ENCODE results near the gene ZNF76.

The ZNF76 gene

GRCh38 chr6:35238843-35239289 lies 20.7 kb upstream of the ZNF76 start:
- DNase-seq = no peak

GRCh38 chr6:35239581-35239980 lies 20.0 kb upstream of the ZNF76 start:
- DNase-seq = no peak

- peak; percentile 79 for DNase-seq
Measured at GRCh38 chr6:35240838-35241801, 18.4 kb upstream of the ZNF76 start.

GRCh38 chr6:35242486-35242885 lies 17.0 kb upstream of the ZNF76 start:
- DNase-seq = no peak

GRCh38 chr6:35242906-35243305 lies 16.6 kb upstream of the ZNF76 start:
- no peak for DNase-seq

GRCh38 chr6:35243386-35243958 lies 16.1 kb upstream of the ZNF76 start:
- no peak for DNase-seq

GRCh38 chr6:35244551-35244950 lies 15.0 kb upstream of the ZNF76 start:
- no peak for DNase-seq

GRCh38 chr6:35247642-35248231 lies 11.8 kb upstream of the ZNF76 start:
- DNase-seq = no peak

- DNase-seq = no peak
Measured at GRCh38 chr6:35248300-35248699, 11.2 kb upstream of the ZNF76 start.

- DNase-seq = no peak
Measured at GRCh38 chr6:35248965-35249364, 10.6 kb upstream of the ZNF76 start.

GRCh38 chr6:35251949-35252348 lies 7.6 kb upstream of the ZNF76 start:
- DNase-seq = no peak

GRCh38 chr6:35253249-35253648 lies 6.3 kb upstream of the ZNF76 start:
- no peak for DNase-seq

GRCh38 chr6:35258336-35258735 lies 1.2 kb upstream of the ZNF76 start:
- no peak for DNase-seq

- peak; percentile 74 for DNase-seq
Measured at GRCh38 chr6:35258858-35259193, 709 bp upstream of the ZNF76 start.

- peak; percentile 89 for DNase-seq
Measured at GRCh38 chr6:35259948-35260590, 534 bp downstream of the ZNF76 start.

GRCh38 chr6:35260591-35261570 lies 1.3 kb downstream of the ZNF76 start:
- no peak for DNase-seq

- no peak for DNase-seq
Measured at GRCh38 chr6:35262596-35262995, 3.1 kb downstream of the ZNF76 start.

GRCh38 chr6:35264550-35265274 lies 5.2 kb downstream of the ZNF76 start:
- no peak for DNase-seq

GRCh38 chr6:35265523-35265922 lies 6.0 kb downstream of the ZNF76 start:
- no peak for DNase-seq

- no peak for DNase-seq
Measured at GRCh38 chr6:35267446-35267845, 7.9 kb downstream of the ZNF76 start.

GRCh38 chr6:35267897-35268296 lies 8.4 kb downstream of the ZNF76 start:
- no peak for DNase-seq

GRCh38 chr6:35272005-35272404 lies 12.5 kb downstream of the ZNF76 start:
- no peak for DNase-seq

All from hematopoietic multipotent progenitor cell treated with erythropoietin and hydrocortisone succinate and interleukin-3 and kit ligand, for 6 days (in vitro differentiated cells).